Glomerular endothelial cell (primary cell): Measurements from ENCODE around the gene ROR1. TPM values are rescaled to one million over a fixed set of nuclear protein-coding genes. Genes with fewer than 3 reads are reported as not detected.

ENCODE experiments used
- DNase-seq: peaks from one replicate; pipeline ENCODE4 v3.0.0-alpha.2; 2011; ENCODE audit warnings: low read depth, low spot score; ENCODE audit errors: extremely low read depth
- total RNA-seq: library from RNA; depleted of rRNA; stranded (reverse); fragments of >200 nt; gene quantifications from 2 replicates; pipeline ENCODE4 v1.2.3, GENCODE V29; 2015

ROR1 gene
- total RNA-seq, 1 donor from 2014 or later = 28.5 TPM

- DNase-seq = no peak
Observed at GRCh38 chr1:63922848-63923247, 149.0 kb downstream of the ROR1 start.

DNA sequence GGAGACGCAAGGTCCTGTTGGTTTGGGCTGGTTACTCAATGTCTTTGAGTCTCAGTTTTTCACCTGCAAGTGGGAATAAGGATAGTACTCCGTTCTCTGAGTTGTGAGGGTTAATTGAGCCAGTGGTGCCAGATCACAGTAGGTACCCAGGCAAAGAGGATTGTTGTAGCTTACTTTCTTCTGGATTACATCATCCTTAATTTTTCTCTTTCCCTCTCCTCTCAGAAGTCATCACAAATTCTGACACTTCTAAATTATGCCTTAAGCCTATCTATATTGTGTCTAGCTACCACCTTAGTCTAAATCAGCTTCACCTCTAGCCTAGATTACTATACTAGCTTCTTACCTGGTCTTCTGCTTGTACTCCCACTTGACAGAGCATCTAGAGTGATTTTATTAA lies 149.5 kb downstream of the ROR1 start:
- no peak for DNase-seq

DNA sequence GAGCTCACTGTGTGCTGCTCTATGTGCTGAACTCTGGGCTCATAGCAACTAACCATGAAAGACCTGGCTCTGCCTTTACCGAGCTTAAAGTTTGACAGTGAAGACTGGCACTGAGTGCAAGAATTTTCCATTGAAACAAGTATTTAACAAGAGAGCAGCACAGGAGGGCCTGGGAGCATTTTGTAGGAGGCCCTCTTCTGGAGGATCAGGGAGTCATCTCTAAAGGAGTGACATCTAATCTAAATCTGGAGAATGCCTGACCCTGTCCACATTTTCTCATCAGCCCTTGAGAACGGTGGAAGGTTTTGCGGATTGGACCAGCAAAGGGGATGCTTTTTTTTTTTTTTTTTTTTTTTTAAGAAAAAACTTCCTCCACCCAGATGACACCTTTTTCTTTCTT lies 150.8 kb downstream of the ROR1 start:
- no peak for DNase-seq

GRCh38 chr1:63928186-63929105 lies 154.6 kb downstream of the ROR1 start:
- no peak for DNase-seq

DNA sequence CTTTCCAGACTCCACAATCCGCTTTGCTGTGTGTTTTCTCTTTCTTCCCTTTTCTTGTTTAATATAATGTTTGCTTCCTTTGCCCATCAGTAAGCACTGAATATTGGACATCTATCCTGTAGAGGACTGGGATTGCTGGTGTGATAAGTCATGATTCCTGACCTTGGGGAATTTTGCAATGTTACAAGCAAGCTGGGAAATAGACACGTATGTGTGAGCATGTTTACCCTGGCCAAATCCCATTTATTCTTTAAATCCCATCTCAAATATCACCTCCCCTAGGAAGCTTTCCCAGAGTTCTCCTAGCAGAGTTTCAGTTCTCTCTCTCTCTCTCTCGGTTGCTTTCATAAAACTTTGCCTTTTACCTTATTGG lies 155.3 kb downstream of the ROR1 start:
- DNase-seq = no peak

DNA sequence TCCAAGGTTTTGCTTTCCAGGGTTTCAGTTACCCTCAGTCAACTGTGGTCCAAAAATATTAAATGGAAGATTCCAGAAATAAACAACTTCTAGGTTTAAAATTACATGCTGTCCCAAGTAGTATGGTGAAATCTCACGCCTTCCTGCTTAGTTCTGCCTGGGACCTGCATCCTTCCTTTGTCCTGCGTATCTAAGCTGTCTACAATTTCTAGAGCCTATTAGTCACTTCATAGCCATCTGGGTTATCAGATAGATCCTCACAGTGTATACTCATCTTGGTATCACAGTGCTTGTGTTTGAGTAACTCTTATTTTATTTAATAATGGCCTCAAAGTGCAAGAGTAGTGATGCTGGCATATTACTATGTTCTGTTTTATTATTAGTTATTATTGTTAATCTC lies 157.7 kb downstream of the ROR1 start:
- no peak for DNase-seq

- no peak for DNase-seq
Observed at GRCh38 chr1:63934697-63935096, 160.9 kb downstream of the ROR1 start.

DNA sequence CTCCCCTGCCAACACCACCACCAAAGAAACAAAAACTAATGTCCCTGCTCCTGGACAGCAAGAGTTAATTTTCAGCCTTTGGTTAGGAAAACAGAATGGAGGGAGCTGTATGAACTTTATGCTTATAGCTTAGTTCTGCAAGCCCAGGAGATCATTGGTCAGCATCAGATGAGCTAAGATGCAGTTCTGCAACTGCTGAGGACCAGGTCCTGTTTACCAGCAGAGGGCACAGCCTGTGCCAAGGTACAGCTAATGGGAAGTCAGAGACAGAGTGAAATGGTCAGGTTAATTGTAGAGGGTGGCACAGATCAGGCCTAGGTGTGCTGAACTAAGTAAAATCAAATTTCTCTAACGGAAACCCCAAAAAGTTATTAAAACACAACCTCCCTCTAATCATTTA lies 161.3 kb downstream of the ROR1 start:
- DNase-seq = no peak

DNA sequence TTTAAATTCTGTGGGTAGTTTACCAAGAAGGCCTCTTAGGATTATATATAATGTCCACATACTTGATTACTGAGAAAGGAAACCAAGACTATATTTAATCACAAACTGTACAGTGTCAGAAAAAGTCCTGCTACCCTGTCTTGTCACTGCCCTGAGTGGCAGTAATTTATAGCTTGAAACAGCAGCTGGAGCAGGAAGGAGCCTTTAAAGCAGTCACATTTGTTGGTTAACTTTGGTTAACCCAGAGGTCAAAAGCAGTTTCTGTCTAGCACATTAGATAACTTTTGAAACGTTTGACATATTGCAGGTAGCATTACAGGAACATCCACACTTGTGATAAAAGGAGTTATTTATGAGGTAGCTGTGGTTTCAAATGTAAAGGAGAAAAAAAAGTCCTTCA lies 161.7 kb downstream of the ROR1 start:
- no peak for DNase-seq

GRCh38 chr1:63936276-63936675 lies 162.5 kb downstream of the ROR1 start:
- DNase-seq = no peak

DNA sequence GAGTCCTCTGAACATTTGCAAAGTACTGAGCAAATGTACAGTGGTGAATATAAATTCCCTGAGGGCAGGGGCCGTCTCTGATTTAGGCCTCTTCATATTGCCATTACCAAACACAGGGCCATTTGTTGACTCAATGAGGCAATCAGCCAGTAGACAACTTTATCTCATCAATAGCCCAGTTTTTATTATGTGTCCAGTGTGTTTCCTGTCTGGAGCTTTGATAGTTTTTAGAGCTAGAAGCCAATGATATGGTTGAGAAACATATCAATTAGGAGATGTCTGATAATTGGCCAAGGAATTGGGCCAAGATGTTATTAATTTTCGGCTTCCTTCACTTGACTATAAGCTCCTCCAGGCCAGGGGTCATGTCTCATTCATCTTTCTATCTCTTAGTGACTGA lies 163.0 kb downstream of the ROR1 start:
- DNase-seq = no peak

GRCh38 chr1:63937461-63938022 lies 163.7 kb downstream of the ROR1 start:
- DNase-seq = no peak

DNA sequence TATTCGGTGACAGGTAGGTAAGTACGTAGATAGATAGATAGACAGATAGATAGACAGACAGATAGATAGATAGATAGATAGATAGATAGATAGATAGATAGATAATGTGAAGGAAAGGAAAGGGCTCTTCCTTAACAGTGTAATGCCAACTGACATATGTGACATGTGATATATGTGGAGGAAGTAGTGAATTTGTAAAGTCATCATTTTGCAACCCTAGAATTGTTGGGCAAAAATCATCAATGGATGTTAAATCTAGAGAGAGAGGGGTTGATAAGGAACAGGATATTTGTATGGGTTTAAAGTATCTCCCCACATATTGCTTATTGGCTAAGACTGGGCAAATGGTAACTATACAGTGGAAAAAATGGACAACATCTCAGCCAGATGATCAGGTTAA lies 166.6 kb downstream of the ROR1 start:
- no peak for DNase-seq

DNA sequence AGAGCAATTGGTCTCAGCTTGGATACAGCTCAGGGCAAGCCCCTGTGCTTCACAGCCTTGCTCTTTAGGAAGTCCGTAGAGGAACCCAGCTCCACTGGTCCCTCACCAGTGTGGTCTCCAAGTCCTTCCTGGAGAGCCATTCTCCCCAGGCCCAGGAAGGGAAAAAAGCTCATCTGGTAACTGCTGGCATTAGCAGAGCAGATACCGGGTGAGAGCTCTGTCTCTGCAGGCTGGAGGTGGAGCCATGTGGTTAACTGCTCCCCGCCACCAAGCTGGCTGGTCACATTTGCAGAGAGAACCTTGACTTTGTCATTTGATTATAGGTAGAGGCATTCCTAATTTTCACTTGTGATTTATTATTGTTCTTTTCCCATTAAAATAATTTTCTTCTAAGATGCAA lies 169.6 kb downstream of the ROR1 start:
- DNase-seq = no peak

GRCh38 chr1:63945943-63946342 lies 172.1 kb downstream of the ROR1 start:
- DNase-seq = no peak

DNA sequence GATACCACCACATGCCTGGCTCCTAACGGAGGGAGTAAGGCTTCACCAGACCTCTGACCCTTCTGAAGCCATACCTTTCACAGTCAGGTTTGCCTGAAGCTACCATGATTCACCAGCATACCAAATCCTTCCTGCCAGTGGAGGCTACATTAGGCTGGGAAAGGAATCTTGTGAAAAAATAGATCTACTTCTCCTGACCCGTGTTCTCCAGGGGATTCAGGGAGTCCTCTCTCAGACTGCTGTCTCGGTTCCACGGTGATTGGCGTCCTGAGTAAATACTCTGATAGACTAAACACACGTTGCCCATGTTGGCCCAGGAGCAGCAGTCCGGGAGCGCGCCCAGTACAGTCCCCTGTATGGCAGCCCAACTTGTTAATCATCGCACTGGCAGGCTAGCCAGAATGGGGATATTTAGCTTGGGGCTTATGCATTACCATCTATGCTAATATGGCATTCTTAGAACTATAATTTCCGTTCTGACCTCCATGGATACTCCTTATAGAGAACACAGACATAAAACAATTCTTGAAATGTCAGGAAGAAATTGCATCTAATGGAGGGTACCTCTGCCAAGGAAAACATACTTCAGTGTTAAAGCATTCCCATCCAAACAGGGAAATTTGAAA lies 173.2 kb downstream of the ROR1 start:
- peak; percentile 3 for DNase-seq

DNA sequence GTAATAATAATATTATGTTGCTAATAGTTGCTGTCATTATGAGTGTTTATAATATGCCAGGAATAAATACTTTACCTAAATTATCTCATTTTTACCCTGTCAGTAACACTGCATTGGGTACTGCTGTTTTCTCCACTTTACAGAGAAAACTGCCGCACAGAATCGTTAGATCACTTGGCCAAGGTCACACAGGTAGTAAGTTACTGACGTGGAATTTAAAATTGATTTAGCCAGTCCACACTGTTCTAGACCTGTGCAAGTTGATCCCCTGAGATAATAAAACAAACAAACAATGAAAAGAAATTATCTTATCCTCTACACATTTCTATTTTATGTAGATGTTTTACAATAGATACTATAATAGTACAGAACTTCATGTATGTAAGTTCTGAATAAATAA lies 174.1 kb downstream of the ROR1 start:
- no peak for DNase-seq

DNA sequence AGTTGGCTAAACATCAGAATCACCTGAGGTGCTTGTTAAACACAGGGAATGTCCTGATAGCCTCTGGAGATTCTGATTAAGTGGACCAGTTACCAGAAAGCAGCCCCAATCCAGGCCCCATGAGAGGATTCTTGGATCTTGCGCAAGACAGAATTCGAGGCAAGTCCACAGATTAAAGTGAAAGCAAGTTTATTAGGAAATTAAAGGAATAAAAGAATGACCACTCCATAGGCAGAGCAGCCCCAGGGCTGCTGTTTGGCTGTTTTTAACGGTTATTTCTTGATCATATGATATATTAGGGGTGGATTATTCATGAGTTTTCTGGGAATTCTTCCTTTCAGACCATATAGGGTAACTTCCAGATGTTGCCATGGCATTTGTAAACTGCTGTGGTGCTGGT lies 176.2 kb downstream of the ROR1 start:
- DNase-seq = no peak

- DNase-seq = no peak
Observed at GRCh38 chr1:63951059-63951946, 177.5 kb downstream of the ROR1 start.

DNA sequence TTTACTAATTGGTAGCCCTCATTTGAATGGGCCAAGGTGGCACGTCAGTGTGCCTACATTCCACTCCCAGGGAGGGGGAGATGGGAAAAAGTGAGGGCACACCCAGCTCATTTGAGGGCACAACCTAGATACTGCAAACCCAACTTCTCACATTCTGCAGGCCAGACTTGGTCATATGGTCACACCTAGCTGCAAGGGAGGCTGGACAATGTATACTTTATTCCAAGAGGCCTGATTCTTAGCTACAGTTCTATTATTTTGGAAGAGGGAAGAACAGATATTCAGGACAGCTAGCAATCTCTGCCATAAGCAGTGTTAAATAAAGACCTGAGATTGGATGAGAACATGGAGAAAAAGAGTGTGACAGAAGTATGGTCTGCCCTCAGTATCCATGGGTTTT lies 180.4 kb downstream of the ROR1 start:
- DNase-seq = no peak
